ENCODE results near the gene DNASE1L3.

- no peak for TF ChIP-seq CTCF (conservative IDR thresholded peaks at IDR 0.05; ENCODE audit: low read depth, low read length)
- TF ChIP-seq EZH2 (IDR thresholded peaks at IDR 0.05; ENCODE audit: low read length, unreplicated experiment) = no peak
- no peak for TF ChIP-seq EZH2phosphoT487 (IDR thresholded peaks at IDR 0.05; ENCODE audit: borderline replicate concordance, low read length)
These were observed 47.8 kb upstream of the DNASE1L3 start for GRCh38 chr3:58258392-58259055.

Data from PC-3 (cell line).